ENCODE measurements around the gene ARHGEF39.

DNA sequence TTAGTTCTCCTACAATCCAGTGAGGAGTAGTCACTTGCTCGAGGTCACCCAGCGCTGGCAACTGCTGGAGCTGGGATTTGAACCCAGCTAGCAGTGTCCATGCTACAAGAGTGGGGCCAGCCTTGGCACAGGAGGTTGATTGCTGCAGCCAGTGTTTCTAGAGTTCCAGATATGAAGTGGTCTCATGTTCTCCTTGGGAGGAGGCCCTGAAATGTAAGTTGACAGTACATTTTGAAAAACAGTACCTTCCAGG is 6.1 kb downstream of the ARHGEF39 start:
- TF ChIP-seq POLR2A (IDR thresholded peaks at IDR 0.05; ENCODE audit: low read depth, low read length) (no peak), FOXM1 (IDR thresholded peaks at IDR 0.05; ENCODE audit: low read depth, low read length) (no peak), EZH2 (IDR thresholded peaks at IDR 0.05; ENCODE audit: borderline replicate concordance, control insufficient read depth, low read depth, low read length) (no peak), NFIC (IDR thresholded peaks at IDR 0.05; ENCODE audit: low read depth, low read length) (no peak), BRCA1 (IDR thresholded peaks at IDR 0.05; ENCODE audit: low read depth, low read length) (no peak), TAF1 (IDR thresholded peaks at IDR 0.05; ENCODE audit: borderline replicate concordance, low read depth, low read length) (no peak), GABPA (IDR thresholded peaks at IDR 0.05; ENCODE audit: low read depth) (no peak), PAX8 (IDR thresholded peaks at IDR 0.05) (no peak)
- TF ChIP-seq, protein P1, sequence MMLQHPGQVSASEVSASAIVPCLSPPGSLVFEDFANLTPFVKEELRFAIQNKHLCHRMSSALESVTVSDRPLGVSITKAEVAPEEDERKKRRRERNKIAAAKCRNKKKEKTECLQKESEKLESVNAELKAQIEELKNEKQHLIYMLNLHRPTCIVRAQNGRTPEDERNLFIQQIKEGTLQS (IDR thresholded peaks at IDR 0.05; ENCODE audit: borderline replicate concordance, extremely low read depth, low read depth, low read length), result no peak
- TF ChIP-seq, protein P2, sequence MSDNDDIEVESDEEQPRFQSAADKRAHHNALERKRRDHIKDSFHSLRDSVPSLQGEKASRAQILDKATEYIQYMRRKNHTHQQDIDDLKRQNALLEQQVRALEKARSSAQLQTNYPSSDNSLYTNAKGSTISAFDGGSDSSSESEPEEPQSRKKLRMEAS (IDR thresholded peaks at IDR 0.05; ENCODE audit: low read depth, low read length), result no peak
- TF ChIP-seq, protein P3, sequence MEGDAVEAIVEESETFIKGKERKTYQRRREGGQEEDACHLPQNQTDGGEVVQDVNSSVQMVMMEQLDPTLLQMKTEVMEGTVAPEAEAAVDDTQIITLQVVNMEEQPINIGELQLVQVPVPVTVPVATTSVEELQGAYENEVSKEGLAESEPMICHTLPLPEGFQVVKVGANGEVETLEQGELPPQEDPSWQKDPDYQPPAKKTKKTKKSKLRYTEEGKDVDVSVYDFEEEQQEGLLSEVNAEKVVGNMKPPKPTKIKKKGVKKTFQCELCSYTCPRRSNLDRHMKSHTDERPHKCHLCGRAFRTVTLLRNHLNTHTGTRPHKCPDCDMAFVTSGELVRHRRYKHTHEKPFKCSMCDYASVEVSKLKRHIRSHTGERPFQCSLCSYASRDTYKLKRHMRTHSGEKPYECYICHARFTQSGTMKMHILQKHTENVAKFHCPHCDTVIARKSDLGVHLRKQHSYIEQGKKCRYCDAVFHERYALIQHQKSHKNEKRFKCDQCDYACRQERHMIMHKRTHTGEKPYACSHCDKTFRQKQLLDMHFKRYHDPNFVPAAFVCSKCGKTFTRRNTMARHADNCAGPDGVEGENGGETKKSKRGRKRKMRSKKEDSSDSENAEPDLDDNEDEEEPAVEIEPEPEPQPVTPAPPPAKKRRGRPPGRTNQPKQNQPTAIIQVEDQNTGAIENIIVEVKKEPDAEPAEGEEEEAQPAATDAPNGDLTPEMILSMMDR (IDR thresholded peaks at IDR 0.05 in 2 of 3, conservative IDR thresholded peaks at IDR 0.05 in 1 of 3; ENCODE audit: control insufficient read depth in 2 of 3, extremely low read depth in 1 of 3, insufficient read depth in 1 of 3, low read depth in 3 of 3, low read length in 3 of 3), result no peak
- TF ChIP-seq, protein P4, sequence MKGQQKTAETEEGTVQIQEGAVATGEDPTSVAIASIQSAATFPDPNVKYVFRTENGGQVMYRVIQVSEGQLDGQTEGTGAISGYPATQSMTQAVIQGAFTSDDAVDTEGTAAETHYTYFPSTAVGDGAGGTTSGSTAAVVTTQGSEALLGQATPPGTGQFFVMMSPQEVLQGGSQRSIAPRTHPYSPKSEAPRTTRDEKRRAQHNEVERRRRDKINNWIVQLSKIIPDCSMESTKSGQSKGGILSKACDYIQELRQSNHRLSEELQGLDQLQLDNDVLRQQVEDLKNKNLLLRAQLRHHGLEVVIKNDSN (IDR thresholded peaks at IDR 0.05; ENCODE audit: borderline replicate concordance, extremely low read length, insufficient read depth, low read depth, low read length), result no peak
- TF ChIP-seq, protein P5, sequence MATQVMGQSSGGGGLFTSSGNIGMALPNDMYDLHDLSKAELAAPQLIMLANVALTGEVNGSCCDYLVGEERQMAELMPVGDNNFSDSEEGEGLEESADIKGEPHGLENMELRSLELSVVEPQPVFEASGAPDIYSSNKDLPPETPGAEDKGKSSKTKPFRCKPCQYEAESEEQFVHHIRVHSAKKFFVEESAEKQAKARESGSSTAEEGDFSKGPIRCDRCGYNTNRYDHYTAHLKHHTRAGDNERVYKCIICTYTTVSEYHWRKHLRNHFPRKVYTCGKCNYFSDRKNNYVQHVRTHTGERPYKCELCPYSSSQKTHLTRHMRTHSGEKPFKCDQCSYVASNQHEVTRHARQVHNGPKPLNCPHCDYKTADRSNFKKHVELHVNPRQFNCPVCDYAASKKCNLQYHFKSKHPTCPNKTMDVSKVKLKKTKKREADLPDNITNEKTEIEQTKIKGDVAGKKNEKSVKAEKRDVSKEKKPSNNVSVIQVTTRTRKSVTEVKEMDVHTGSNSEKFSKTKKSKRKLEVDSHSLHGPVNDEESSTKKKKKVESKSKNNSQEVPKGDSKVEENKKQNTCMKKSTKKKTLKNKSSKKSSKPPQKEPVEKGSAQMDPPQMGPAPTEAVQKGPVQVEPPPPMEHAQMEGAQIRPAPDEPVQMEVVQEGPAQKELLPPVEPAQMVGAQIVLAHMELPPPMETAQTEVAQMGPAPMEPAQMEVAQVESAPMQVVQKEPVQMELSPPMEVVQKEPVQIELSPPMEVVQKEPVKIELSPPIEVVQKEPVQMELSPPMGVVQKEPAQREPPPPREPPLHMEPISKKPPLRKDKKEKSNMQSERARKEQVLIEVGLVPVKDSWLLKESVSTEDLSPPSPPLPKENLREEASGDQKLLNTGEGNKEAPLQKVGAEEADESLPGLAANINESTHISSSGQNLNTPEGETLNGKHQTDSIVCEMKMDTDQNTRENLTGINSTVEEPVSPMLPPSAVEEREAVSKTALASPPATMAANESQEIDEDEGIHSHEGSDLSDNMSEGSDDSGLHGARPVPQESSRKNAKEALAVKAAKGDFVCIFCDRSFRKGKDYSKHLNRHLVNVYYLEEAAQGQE (IDR thresholded peaks at IDR 0.05; ENCODE audit: low read depth, low read length), result no peak
